Endodermal cell (in vitro differentiated cells): ENCODE measurements around the gene NOTUM. TPM values are rescaled to one million over a fixed set of nuclear protein-coding genes. Genes with fewer than 3 reads are reported as not detected.

ENCODE experiments used
- DNase-seq: peaks from one replicate; pipeline ENCODE4 v3.0.0-alpha.2; 2017
- H3K27ac ChIP-seq: 2 replicates; pipeline ENCODE4 v1.5.1; 2013; ENCODE audit warnings: mild to moderate bottlenecking, low read depth, low read length, moderate library complexity
- H3K27me3 ChIP-seq: 2 replicates; pipeline ENCODE4 v1.6.1; 2013; ENCODE audit warnings: mild to moderate bottlenecking, low read length, moderate library complexity; ENCODE audit not compliant: insufficient read depth, control insufficient read depth, poor library complexity, severe bottlenecking
- H3K36me3 ChIP-seq: 2 replicates; pipeline ENCODE4 v1.7.0; 2013; ENCODE audit warnings: mild to moderate bottlenecking, low read length, moderate library complexity; ENCODE audit not compliant: control insufficient read depth, insufficient read depth
- H3K4me1 ChIP-seq: one replicate; pipeline ENCODE4 v1.7.0; 2013; ENCODE audit warnings: low read length; ENCODE audit not compliant: control insufficient read depth, insufficient read depth
- H3K4me3 ChIP-seq: 2 replicates; pipeline ENCODE4 v1.5.1; 2013; ENCODE audit warnings: mild to moderate bottlenecking, low read length, moderate library complexity
- H3K9ac ChIP-seq: 2 replicates; pipeline ENCODE4 v1.6.1; 2013; ENCODE audit warnings: mild to moderate bottlenecking, low read length, moderate library complexity; ENCODE audit not compliant: poor library complexity, severe bottlenecking; ENCODE audit errors: extremely low read depth
- H3K9me3 ChIP-seq: 2 replicates; pipeline ENCODE4 v1.6.1; 2013; ENCODE audit warnings: mild to moderate bottlenecking, low read length, moderate library complexity; ENCODE audit not compliant: control insufficient read depth
- H3K27ac Mint-ChIP-seq: 2 replicates; pipeline ENCODE4 v1.8.0; 2020; ENCODE audit warnings: mixed read lengths
- H3K27me3 Mint-ChIP-seq: 2 replicates; pipeline ENCODE4 v1.8.0; 2021; ENCODE audit warnings: mild to moderate bottlenecking, mixed read lengths; ENCODE audit not compliant: insufficient read depth
- H3K36me3 Mint-ChIP-seq: 2 replicates; pipeline ENCODE4 v1.8.0; 2020; ENCODE audit warnings: low read depth, mixed read lengths
- H3K4me1 Mint-ChIP-seq: 2 replicates; pipeline ENCODE4 v1.8.0; 2020; ENCODE audit warnings: mixed read lengths
- H3K4me3 Mint-ChIP-seq: 2 replicates; pipeline ENCODE4 v1.8.0; 2020; ENCODE audit warnings: mild to moderate bottlenecking, moderate library complexity, mixed read lengths
- H3K9me3 Mint-ChIP-seq: 2 replicates; pipeline ENCODE4 v1.8.0; 2020; ENCODE audit warnings: mild to moderate bottlenecking, mixed read lengths
- CTCF ChIP-seq: fragments of 200-600 bp; sonication (generic); conservative IDR thresholded peaks from 2 replicates; pipeline ENCODE4 v1.5.0; 2021; ENCODE audit warnings: antibody characterized with exemption, mild to moderate bottlenecking
- WGBS, 2 experiments: methylation state at CpG; one replicate each; pipeline versions ENCODE4 v1.1.5 to v1.1.7; 2013; ENCODE audit warnings: missing lambda C conversion rate in 2 of 2, mixed read lengths in 1 of 2; ENCODE audit not compliant: insufficient coverage in 1 of 2, insufficient read length in 1 of 2; 5-methylcytosine and 5-hydroxymethylcytosine counted together
- total RNA-seq, 2 donors: library from RNA; stranded (reverse); fragmentation: NEBNext Ultra II Directional in 1 of 2; extraction: Animal tissue kit (Norgen Biotek cat#: 25700) in 1 of 2; gene quantifications; 2 replicates in 1 of 2; 3 replicates in 1 of 2; pipeline ENCODE4 v1.2.1, GENCODE V29; 2021

Gene NOTUM
- total RNA-seq, 2 donors from 2014 or later, result 12.5 to 26.3 TPM

- Histone ChIP-seq H3K36me3 (peaks cover 34% of the 10 kb centered on the region), H3K9ac (no peak overlapping the region), H3K9me3 (no peaks in the 10 kb centered on the region), H3K4me3 (no peak overlapping the region), H3K27me3 (peaks cover 5% of the 10 kb centered on the region), H3K27ac (no peak overlapping the region), H3K4me1 (no peaks in the 10 kb centered on the region)
- Mint-ChIP-seq H3K9me3 (no peaks in the 10 kb centered on the region), H3K4me3 (no peak overlapping the region), H3K27ac (no peak overlapping the region), H3K4me1 (no peaks in the 10 kb centered on the region), H3K27me3 (peaks cover 8% of the 10 kb centered on the region), H3K36me3 (peaks cover 35% of the 10 kb centered on the region)
- no peak for DNase-seq
- TF ChIP-seq CTCF, result no peak
- 94 to 95% methylated on average over 6 to 8 of the region's 9 CpGs for WGBS, 2 experiments
These were observed 19.8 kb upstream of the NOTUM start for GRCh38 chr17:81980707-81981343.

- Histone ChIP-seq H3K9ac (no peak overlapping the region), H3K4me3 (no peak overlapping the region), H3K36me3 (peaks cover 26% of the 10 kb centered on the region), H3K27ac (no peak overlapping the region), H3K27me3 (peaks cover 6% of the 10 kb centered on the region), H3K9me3 (no peaks in the 10 kb centered on the region), H3K4me1 (no peaks in the 10 kb centered on the region)
- Mint-ChIP-seq H3K9me3 (peaks cover under 1% of the 10 kb centered on the region), H3K4me1 (no peaks in the 10 kb centered on the region), H3K27ac (no peak overlapping the region), H3K36me3 (peaks cover 28% of the 10 kb centered on the region), H3K27me3 (peaks cover 13% of the 10 kb centered on the region), H3K4me3 (no peak overlapping the region)
- no peak for DNase-seq
- TF ChIP-seq CTCF, result no peak
- 92 to 100% methylated on average over 3 to 4 of the region's 4 CpGs for WGBS, 2 experiments
These were observed 19.1 kb upstream of the NOTUM start for GRCh38 chr17:81980122-81980521.

- peak overlapping the region; percentile 82 for H3K4me3 ChIP-seq
- peak overlapping the region; percentile 70 for H3K4me3 Mint-ChIP-seq
- peaks cover 20% of the 10 kb centered on the region for H3K36me3 Mint-ChIP-seq
- H3K4me1 ChIP-seq, result no peaks in the 10 kb centered on the region
- no peaks in the 10 kb centered on the region for H3K9me3 ChIP-seq
- no peak for DNase-seq
- no peaks in the 10 kb centered on the region for H3K4me1 Mint-ChIP-seq
- no peak overlapping the region for H3K27ac ChIP-seq
- H3K9ac ChIP-seq, result peak overlapping the region; percentile 92
- H3K27ac Mint-ChIP-seq, result peak overlapping the region; percentile 77
- 94 to 96% methylated on average over 20 to 27 of the region's 27 CpGs for WGBS, 2 experiments
- H3K36me3 ChIP-seq, result peaks cover 15% of the 10 kb centered on the region
- peaks cover 10% of the 10 kb centered on the region for H3K9me3 Mint-ChIP-seq
- peaks cover 6% of the 10 kb centered on the region for H3K27me3 ChIP-seq
- TF ChIP-seq CTCF, result no peak
- H3K27me3 Mint-ChIP-seq, result peaks cover 24% of the 10 kb centered on the region
These were observed 17.7 kb upstream of the NOTUM start for GRCh38 chr17:81978524-81979298.
